Activated CD4-positive, alpha-beta memory T cell treated with anti-CD3 and anti-CD28 coated beads for 36 hours (primary cell): Measurements from ENCODE around the gene CAPN14. TPM values are rescaled to one million over a fixed set of nuclear protein-coding genes. Genes with fewer than 3 reads are reported as not detected.

Experiments used
- CTCF ChIA-PET: fragments of 350-600 bp; sonication (Branson Sonifier 250); formaldehyde crosslinking; loops from one replicate; lab custom pipeline; 2021; ENCODE audit warnings: antibody characterized with exemption, inconsistent platforms; lab: Charles Lee
- POLR2A ChIA-PET: fragments of 350-600 bp; sonication (Branson Sonifier 250); formaldehyde crosslinking; loops from one replicate; lab custom pipeline; 2021; ENCODE audit warnings: antibody characterized with exemption; lab: Charles Lee
- DNase-seq: peaks from one replicate; pipeline ENCODE4 v3.0.0-alpha.2; 2020
- H3K27ac Mint-ChIP-seq: one replicate; pipeline ENCODE4 v1.8.0; 2021; ENCODE audit warnings: mixed read lengths
- H3K27me3 Mint-ChIP-seq: one replicate; pipeline ENCODE4 v1.8.0; 2021; ENCODE audit warnings: mixed read lengths
- H3K36me3 Mint-ChIP-seq: one replicate; pipeline ENCODE4 v1.8.0; 2021; ENCODE audit warnings: mixed read lengths
- H3K4me1 Mint-ChIP-seq: one replicate; pipeline ENCODE4 v1.8.0; 2021; ENCODE audit warnings: low read depth, mixed read lengths
- H3K4me3 Mint-ChIP-seq: one replicate; pipeline ENCODE4 v1.8.0; 2021; ENCODE audit warnings: mild to moderate bottlenecking, mixed read lengths
- H3K9me3 Mint-ChIP-seq: one replicate; pipeline ENCODE4 v1.8.0; 2021; ENCODE audit warnings: mixed read lengths
- intact Hi-C: fragments of 100-400 bp; cut with micrococcal nuclease; formaldehyde crosslinking; loops from one replicate; pipeline ENCODE4 v1.15.1; 2023
- total RNA-seq, 2 experiments: library from RNA; stranded (reverse); gene quantifications; one replicate each; pipeline ENCODE4 v1.2.3, GENCODE V29; 2021

CAPN14 gene
- total RNA-seq, 2 experiments from 2014 or later = 0.19 to 0.39 TPM

GRCh38 chr2:31232586-31232985 is 15.3 kb upstream of the CAPN14 start:
- intact Hi-C loops = loop anchor here (2.0 kb wide), 1 partner anchor 92 kb away; no protein-coding TSS in a partner anchor
- Mint-ChIP-seq H3K4me3 (no peak overlapping the region), H3K9me3 (no peaks in the 10 kb centered on the region), H3K4me1 (peaks cover 16% of the 10 kb centered on the region), H3K36me3 (no peaks in the 10 kb centered on the region), H3K27me3 (peaks cover 9% of the 10 kb centered on the region), H3K27ac (no peak overlapping the region)
- POLR2A ChIA-PET = no interaction called here
- CTCF ChIA-PET = interaction anchor here (1.7 to 3.7 kb wide), 2 partner anchors 97 to 101 kb away, joined by 4 to 26 read pairs; no protein-coding TSS in a partner anchor
- no peak for DNase-seq

GRCh38 chr2:31231571-31232302 is 14.4 kb upstream of the CAPN14 start:
- intact Hi-C loops = loop anchor here (2.0 kb wide), 1 partner anchor 93 kb away; no protein-coding TSS in a partner anchor
- no peak for DNase-seq
- H3K4me1 Mint-ChIP-seq = peaks cover 16% of the 10 kb centered on the region
- no peak overlapping the region for H3K27ac Mint-ChIP-seq
- ChIA-PET CTCF (interaction anchor here (3.7 kb wide), 1 partner anchor 102 kb away, joined by 26 read pairs; no protein-coding TSS in a partner anchor), POLR2A (no interaction called here)
- no peaks in the 10 kb centered on the region for H3K36me3 Mint-ChIP-seq
- H3K27me3 Mint-ChIP-seq = peaks cover 10% of the 10 kb centered on the region
- no peaks in the 10 kb centered on the region for H3K9me3 Mint-ChIP-seq
- H3K4me3 Mint-ChIP-seq = no peak overlapping the region

GRCh38 chr2:31230751-31231150 is 13.4 kb upstream of the CAPN14 start:
- POLR2A ChIA-PET = no interaction called here
- H3K9me3 Mint-ChIP-seq = no peaks in the 10 kb centered on the region
- H3K27ac Mint-ChIP-seq = no peak overlapping the region
- H3K27me3 Mint-ChIP-seq = peaks cover 10% of the 10 kb centered on the region
- no peak overlapping the region for H3K4me3 Mint-ChIP-seq
- CTCF ChIA-PET = no interaction called here
- intact Hi-C loops = no loop called here
- no peaks in the 10 kb centered on the region for H3K36me3 Mint-ChIP-seq
- peaks cover 16% of the 10 kb centered on the region for H3K4me1 Mint-ChIP-seq
- no peak for DNase-seq

GRCh38 chr2:31228717-31229116 is 11.4 kb upstream of the CAPN14 start:
- no peak for DNase-seq
- intact Hi-C loops = no loop called here
- H3K9me3 Mint-ChIP-seq = no peaks in the 10 kb centered on the region
- POLR2A ChIA-PET = no interaction called here
- CTCF ChIA-PET = no interaction called here
- peaks cover 8% of the 10 kb centered on the region for H3K4me1 Mint-ChIP-seq
- H3K27me3 Mint-ChIP-seq = peaks cover 10% of the 10 kb centered on the region
- no peak overlapping the region for H3K4me3 Mint-ChIP-seq
- H3K36me3 Mint-ChIP-seq = no peaks in the 10 kb centered on the region
- no peak overlapping the region for H3K27ac Mint-ChIP-seq

GRCh38 chr2:31227711-31228125 is 10.4 kb upstream of the CAPN14 start:
- no peak for DNase-seq

GRCh38 chr2:31227110-31227509 is 9.8 kb upstream of the CAPN14 start:
- ChIA-PET CTCF (no interaction called here), POLR2A (no interaction called here)
- intact Hi-C loops = no loop called here
- Mint-ChIP-seq H3K27me3 (peaks cover 21% of the 10 kb centered on the region), H3K36me3 (no peaks in the 10 kb centered on the region), H3K4me1 (no peaks in the 10 kb centered on the region), H3K9me3 (no peaks in the 10 kb centered on the region), H3K4me3 (no peak overlapping the region), H3K27ac (no peak overlapping the region)
- DNase-seq = no peak

More at GRCh38 chr2:31227711-31228125, 10.4 kb upstream of the CAPN14 start:
- Mint-ChIP-seq H3K4me1 (no peaks in the 10 kb centered on the region), H3K4me3 (no peak overlapping the region), H3K27me3 (peaks cover 17% of the 10 kb centered on the region), H3K9me3 (no peaks in the 10 kb centered on the region), H3K27ac (no peak overlapping the region), H3K36me3 (no peaks in the 10 kb centered on the region)
- ChIA-PET CTCF (no interaction called here), POLR2A (no interaction called here)
- intact Hi-C loops = no loop called here

- ChIA-PET POLR2A (no interaction called here), CTCF (no interaction called here)
- peaks cover 25% of the 10 kb centered on the region for H3K27me3 Mint-ChIP-seq
- no peak overlapping the region for H3K27ac Mint-ChIP-seq
- intact Hi-C loops = no loop called here
- no peak overlapping the region for H3K4me3 Mint-ChIP-seq
- H3K36me3 Mint-ChIP-seq = no peaks in the 10 kb centered on the region
- H3K4me1 Mint-ChIP-seq = no peaks in the 10 kb centered on the region
- H3K9me3 Mint-ChIP-seq = no peaks in the 10 kb centered on the region
- no peak for DNase-seq
Measured at GRCh38 chr2:31226266-31226665, 9.0 kb upstream of the CAPN14 start.

GRCh38 chr2:31223749-31224148 is 6.4 kb upstream of the CAPN14 start:
- no peaks in the 10 kb centered on the region for H3K36me3 Mint-ChIP-seq
- H3K4me1 Mint-ChIP-seq = no peaks in the 10 kb centered on the region
- H3K27me3 Mint-ChIP-seq = peaks cover 28% of the 10 kb centered on the region
- intact Hi-C loops = no loop called here
- H3K9me3 Mint-ChIP-seq = no peaks in the 10 kb centered on the region
- no peak overlapping the region for H3K27ac Mint-ChIP-seq
- no peak overlapping the region for H3K4me3 Mint-ChIP-seq
- no peak for DNase-seq
- CTCF ChIA-PET = interaction anchor here (0.9 kb wide), 1 partner anchor 109 kb away, joined by 4 read pairs; no protein-coding TSS in a partner anchor
- POLR2A ChIA-PET = no interaction called here

GRCh38 chr2:31223026-31223425 is 5.7 kb upstream of the CAPN14 start:
- DNase-seq = no peak
- POLR2A ChIA-PET = no interaction called here
- Mint-ChIP-seq H3K4me1 (no peaks in the 10 kb centered on the region), H3K27me3 (peaks cover 28% of the 10 kb centered on the region), H3K27ac (no peak overlapping the region), H3K4me3 (no peak overlapping the region), H3K9me3 (no peaks in the 10 kb centered on the region), H3K36me3 (no peaks in the 10 kb centered on the region)
- intact Hi-C loops = no loop called here
- CTCF ChIA-PET = interaction anchor here (0.9 kb wide), 1 partner anchor 110 kb away, joined by 4 read pairs; no protein-coding TSS in a partner anchor

GRCh38 chr2:31222071-31222470 is 4.8 kb upstream of the CAPN14 start:
- Mint-ChIP-seq H3K27ac (no peak overlapping the region), H3K9me3 (no peaks in the 10 kb centered on the region), H3K27me3 (peaks cover 24% of the 10 kb centered on the region), H3K36me3 (no peaks in the 10 kb centered on the region), H3K4me1 (peaks cover 8% of the 10 kb centered on the region), H3K4me3 (no peak overlapping the region)
- ChIA-PET CTCF (no interaction called here), POLR2A (no interaction called here)
- no peak for DNase-seq
- intact Hi-C loops = no loop called here

- H3K36me3 Mint-ChIP-seq = no peaks in the 10 kb centered on the region
- intact Hi-C loops = no loop called here
- ChIA-PET CTCF (no interaction called here), POLR2A (no interaction called here)
- no peaks in the 10 kb centered on the region for H3K9me3 Mint-ChIP-seq
- no peak overlapping the region for H3K27ac Mint-ChIP-seq
- DNase-seq = no peak
- H3K4me3 Mint-ChIP-seq = no peak overlapping the region
- H3K4me1 Mint-ChIP-seq = peaks cover 10% of the 10 kb centered on the region
- peaks cover 24% of the 10 kb centered on the region for H3K27me3 Mint-ChIP-seq
Measured at GRCh38 chr2:31221544-31221943, 4.2 kb upstream of the CAPN14 start.

- intact Hi-C loops = no loop called here
- peaks cover 10% of the 10 kb centered on the region for H3K4me1 Mint-ChIP-seq
- H3K36me3 Mint-ChIP-seq = no peaks in the 10 kb centered on the region
- POLR2A ChIA-PET = no interaction called here
- no peak for DNase-seq
- no peak overlapping the region for H3K4me3 Mint-ChIP-seq
- CTCF ChIA-PET = no interaction called here
- H3K27ac Mint-ChIP-seq = no peak overlapping the region
- H3K27me3 Mint-ChIP-seq = peaks cover 24% of the 10 kb centered on the region
- no peaks in the 10 kb centered on the region for H3K9me3 Mint-ChIP-seq
Measured at GRCh38 chr2:31219131-31219969, 2.0 kb upstream of the CAPN14 start.
